Stimulated activated naive CD8-positive, alpha-beta T cell treated with anti-CD3 and anti-CD28 coated beads, Interleukin-15, amount 100 ng/mL, for 72 hours (primary cell): ENCODE results near the gene CAPSL.

Source experiments
- ATAC-seq: fragments of 150-1000 bp; cut with Tn5 transposase; 2 replicates; pipeline ENCODE4 v1.10.0; 2021; ENCODE audit warnings: mild to moderate bottlenecking, moderate library complexity
- DNase-seq, 2 donors: peaks; one replicate each; pipeline ENCODE4 v3.0.0; 2021 to 2022
- H3K27ac Mint-ChIP-seq, 2 donors: one replicate each; pipeline ENCODE4 v1.8.0; 2022; ENCODE audit warnings: mild to moderate bottlenecking in 2 of 2, mixed read lengths in 2 of 2, moderate library complexity in 2 of 2
- H3K27me3 Mint-ChIP-seq: one replicate; pipeline ENCODE4 v1.8.0; 2022; ENCODE audit warnings: mixed read lengths
- H3K4me1 Mint-ChIP-seq: one replicate; pipeline ENCODE4 v1.8.0; 2022; ENCODE audit warnings: mild to moderate bottlenecking, mixed read lengths
- H3K4me3 Mint-ChIP-seq, 2 donors: one replicate each; pipeline ENCODE4 v1.8.0; 2022; ENCODE audit warnings: mild to moderate bottlenecking in 2 of 2, mixed read lengths in 2 of 2, moderate library complexity in 1 of 2
- H3K9me3 Mint-ChIP-seq, 2 donors: one replicate each; pipeline ENCODE4 v1.8.0; 2022; ENCODE audit warnings: mixed read lengths in 2 of 2

CAPSL gene

GRCh38 chr5:35924122-35924949 lies 14.1 kb downstream of the CAPSL start:
- peak; percentile 15 for ATAC-seq
- peak overlapping the region; percentile 79 to 82 for H3K4me3 Mint-ChIP-seq
- peaks cover 9 to 13% of the 10 kb centered on the region in 2 donors for H3K9me3 Mint-ChIP-seq
- no peak for DNase-seq
- peak overlapping the region in 1 of 2 donors; percentile 63 for H3K27ac Mint-ChIP-seq
- H3K4me1 Mint-ChIP-seq = peaks cover 61% of the 10 kb centered on the region
- H3K27me3 Mint-ChIP-seq = peaks cover 8% of the 10 kb centered on the region

GRCh38 chr5:35922468-35922867 lies 16.0 kb downstream of the CAPSL start:
- Mint-ChIP-seq H3K4me1 (peaks cover 73% of the 10 kb centered on the region), H3K27ac (no peak overlapping the region), H3K4me3 (no peak overlapping the region), H3K27me3 (peaks cover 8% of the 10 kb centered on the region), H3K9me3 (peaks cover 19 to 23% of the 10 kb centered on the region in 2 donors)
- ATAC-seq (no peak), DNase-seq (no peak)

GRCh38 chr5:35921930-35922329 lies 16.5 kb downstream of the CAPSL start:
- Mint-ChIP-seq H3K4me3 (no peak overlapping the region), H3K4me1 (peaks cover 73% of the 10 kb centered on the region), H3K9me3 (peaks cover 19 to 23% of the 10 kb centered on the region in 2 donors), H3K27ac (no peak overlapping the region), H3K27me3 (peaks cover 4% of the 10 kb centered on the region)
- DNase-seq (no peak), ATAC-seq (no peak)

GRCh38 chr5:35920890-35921289 lies 17.5 kb downstream of the CAPSL start:
- Mint-ChIP-seq H3K4me1 (peaks cover 64% of the 10 kb centered on the region), H3K4me3 (no peak overlapping the region), H3K27me3 (no peaks in the 10 kb centered on the region), H3K27ac (peak overlapping the region in 1 of 2 donors; percentile 60), H3K9me3 (peaks cover 19 to 23% of the 10 kb centered on the region in 2 donors)
- ATAC-seq (no peak), DNase-seq (no peak)

- no peaks in the 10 kb centered on the region for H3K27me3 Mint-ChIP-seq
- H3K4me3 Mint-ChIP-seq = peak overlapping the region in 1 of 2 donors; percentile 18
- H3K27ac Mint-ChIP-seq = peak overlapping the region; percentile 32 to 53
- ATAC-seq = peak; percentile 71
- H3K9me3 Mint-ChIP-seq = peaks cover 19 to 23% of the 10 kb centered on the region in 2 donors
- peaks cover 47% of the 10 kb centered on the region for H3K4me1 Mint-ChIP-seq
- DNase-seq = no peak
These were observed 19.2 kb downstream of the CAPSL start for GRCh38 chr5:35919191-35919590.

- DNase-seq (no peak), ATAC-seq (peak; percentile 34)
- Mint-ChIP-seq H3K9me3 (peaks cover 17 to 21% of the 10 kb centered on the region in 2 donors), H3K27ac (peak overlapping the region in 1 of 2 donors; percentile 72), H3K4me1 (peaks cover 65% of the 10 kb centered on the region), H3K4me3 (peak overlapping the region; percentile 55), H3K27me3 (no peaks in the 10 kb centered on the region)
These were observed 29.6 kb downstream of the CAPSL start for GRCh38 chr5:35908814-35909213.

- Mint-ChIP-seq H3K27ac (peak overlapping the region; percentile 10 to 44), H3K9me3 (peaks cover 17 to 21% of the 10 kb centered on the region in 2 donors), H3K27me3 (no peaks in the 10 kb centered on the region), H3K4me3 (peak overlapping the region; percentile 20 to 55), H3K4me1 (peaks cover 71% of the 10 kb centered on the region)
- DNase-seq (no peak), ATAC-seq (peak; percentile 55)
These were observed 30.2 kb downstream of the CAPSL start for GRCh38 chr5:35908228-35908627.

GRCh38 chr5:35904443-35905132 lies 33.8 kb downstream of the CAPSL start:
- peak overlapping the region; percentile 13 to 70 for H3K4me3 Mint-ChIP-seq
- H3K27me3 Mint-ChIP-seq = no peaks in the 10 kb centered on the region
- DNase-seq (peak in 1 of 2 donors; percentile 67), ATAC-seq (peak; percentile 75)
- H3K4me1 Mint-ChIP-seq = peaks cover 86% of the 10 kb centered on the region
- H3K27ac Mint-ChIP-seq = peak overlapping the region; percentile 77 to 87
- no peaks in the 10 kb centered on the region for H3K9me3 Mint-ChIP-seq

- Mint-ChIP-seq H3K27ac (peak overlapping the region; percentile 87 to 90), H3K27me3 (no peaks in the 10 kb centered on the region), H3K9me3 (no peaks in the 10 kb centered on the region), H3K4me3 (peak overlapping the region; percentile 29 to 70), H3K4me1 (peaks cover 90% of the 10 kb centered on the region)
- ATAC-seq (peak; percentile 74), DNase-seq (peak in 1 of 2 donors; percentile 61)
These were observed 34.7 kb downstream of the CAPSL start for GRCh38 chr5:35903631-35904203.

GRCh38 chr5:35902046-35902672 lies 36.3 kb downstream of the CAPSL start:
- DNase-seq (peak in 1 of 2 donors; percentile 49), ATAC-seq (peak; percentile 77)
- peak overlapping the region in 1 of 2 donors; percentile 9 for H3K4me3 Mint-ChIP-seq
- H3K9me3 Mint-ChIP-seq = no peaks in the 10 kb centered on the region
- peaks cover 94% of the 10 kb centered on the region for H3K4me1 Mint-ChIP-seq
- H3K27me3 Mint-ChIP-seq = no peaks in the 10 kb centered on the region
- no peak overlapping the region for H3K27ac Mint-ChIP-seq

GRCh38 chr5:35900972-35901695 lies 37.3 kb downstream of the CAPSL start:
- Mint-ChIP-seq H3K9me3 (no peaks in the 10 kb centered on the region), H3K4me1 (peaks cover 87% of the 10 kb centered on the region), H3K27me3 (no peaks in the 10 kb centered on the region), H3K27ac (no peak overlapping the region), H3K4me3 (peak overlapping the region; percentile 1 to 21)
- ATAC-seq (no peak), DNase-seq (no peak)

GRCh38 chr5:35899800-35900199 lies 38.6 kb downstream of the CAPSL start:
- Mint-ChIP-seq H3K9me3 (no peaks in the 10 kb centered on the region), H3K27me3 (no peaks in the 10 kb centered on the region), H3K27ac (no peak overlapping the region), H3K4me1 (peaks cover 74% of the 10 kb centered on the region), H3K4me3 (peak overlapping the region; percentile 47 to 69)
- no peak for ATAC-seq
- DNase-seq = no peak

- Mint-ChIP-seq H3K27me3 (no peaks in the 10 kb centered on the region), H3K4me3 (peak overlapping the region; percentile 47 to 69), H3K4me1 (peaks cover 67% of the 10 kb centered on the region), H3K9me3 (no peaks in the 10 kb centered on the region), H3K27ac (peak overlapping the region in 1 of 2 donors; percentile 3)
- DNase-seq (no peak), ATAC-seq (no peak)
These were observed 39.3 kb downstream of the CAPSL start for GRCh38 chr5:35898952-35899660.

- no peak overlapping the region for H3K4me3 Mint-ChIP-seq
- peaks cover 17% of the 10 kb centered on the region for H3K4me1 Mint-ChIP-seq
- ATAC-seq (no peak), DNase-seq (no peak)
- no peak overlapping the region for H3K27ac Mint-ChIP-seq
- H3K27me3 Mint-ChIP-seq = no peaks in the 10 kb centered on the region
- H3K9me3 Mint-ChIP-seq = no peaks in the 10 kb centered on the region
These were observed 44.3 kb downstream of the CAPSL start for GRCh38 chr5:35894131-35894530.
